Thymus (tissue), 11 donors: ENCODE results near the gene PRPF39. TPM values are rescaled to one million over a fixed set of nuclear protein-coding genes. Genes with fewer than 3 reads are reported as not detected.

Experiments used
- DNase-seq, 9 donors: peaks; one replicate each; pipeline ENCODE4 v3.0.0-alpha.2; 2013; ENCODE audit warnings: low spot score in 9 of 9, low read depth in 6 of 9, missing footprints in 1 of 9
- H3K27ac ChIP-seq, 2 donors: one replicate each; pipeline ENCODE4 v1.5.1; 2013; ENCODE audit warnings: control low read depth in 1 of 2, low read depth in 1 of 2, low read length in 1 of 2, mild to moderate bottlenecking in 1 of 2, moderate library complexity in 1 of 2
- H3K27me3 ChIP-seq, 2 donors: one replicate each; pipeline ENCODE4 v1.5.1; 2013; ENCODE audit warnings: low read length in 1 of 2; ENCODE audit not compliant: control insufficient read depth in 2 of 2, insufficient read depth in 1 of 2
- H3K36me3 ChIP-seq, 2 donors: one replicate each; pipeline ENCODE4 v1.5.1; 2013; ENCODE audit warnings: low read length in 1 of 2, mild to moderate bottlenecking in 1 of 2, moderate library complexity in 1 of 2; ENCODE audit not compliant: control insufficient read depth in 2 of 2, insufficient read depth in 2 of 2
- H3K4me1 ChIP-seq, 2 donors: one replicate each; pipeline ENCODE4 v1.5.1; 2013; ENCODE audit warnings: low read length in 2 of 2; ENCODE audit not compliant: control insufficient read depth in 2 of 2, insufficient read depth in 2 of 2
- H3K4me3 ChIP-seq, 2 donors: one replicate each; pipeline ENCODE4 v1.5.1; 2013; ENCODE audit warnings: low read length in 2 of 2, control low read depth in 1 of 2, mild to moderate bottlenecking in 1 of 2
- H3K9me3 ChIP-seq, 2 donors: one replicate each; pipeline ENCODE4 v1.5.1; 2013; ENCODE audit warnings: low read length in 1 of 2, mild to moderate bottlenecking in 1 of 2; ENCODE audit not compliant: control insufficient read depth in 2 of 2, insufficient read depth in 1 of 2
- WGBS: extraction: QIAGEN DNeasy Blood & Tissue Kit; methylation state at CpG from one replicate; pipeline ENCODE4 v1.1.7; 2013; 5-methylcytosine and 5-hydroxymethylcytosine counted together
- polyA plus RNA-seq: library from polyadenylated mRNA; stranded (reverse); fragments of 200-250 nt; gene quantifications from one replicate; pipeline ENCODE4 v1.2.3, GENCODE V29; 2013
- total RNA-seq: library from RNA; stranded (reverse); fragments of 120-200 nt; gene quantifications from one replicate; pipeline ENCODE4 v1.2.4, GENCODE V29; 2013
- donor health status: healthy.

PRPF39 gene
- total and polyA plus RNA-seq, 2 donors = 32.8 to 60.3 TPM

DNA sequence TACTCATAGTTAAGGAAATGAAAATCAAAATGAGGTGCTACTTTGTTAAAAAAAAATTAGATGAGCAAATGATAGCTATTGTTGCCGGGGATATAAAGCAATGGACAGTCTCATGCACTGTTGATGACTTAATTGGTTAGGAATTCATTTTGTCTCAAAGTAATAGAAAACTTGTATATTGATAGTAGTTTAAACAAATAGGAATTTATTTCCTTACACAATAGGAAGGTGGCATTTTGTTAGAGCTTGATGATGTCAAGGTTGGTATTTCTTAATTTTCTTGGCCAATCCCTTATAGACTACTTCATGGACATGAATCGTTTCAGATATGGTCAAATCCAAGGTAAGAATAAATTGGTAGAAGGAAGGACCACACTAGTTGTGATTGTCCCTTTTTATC, 7.8 kb downstream of the PRPF39 start:
- Histone ChIP-seq H3K4me3 (no peak overlapping the region), H3K27me3 (no peaks in the 10 kb centered on the region), H3K9me3 (no peaks in the 10 kb centered on the region), H3K36me3 (peaks cover 7 to 8% of the 10 kb centered on the region in 2 donors), H3K4me1 (no peaks in the 10 kb centered on the region), H3K27ac (no peak overlapping the region)
- DNase-seq = no peak
- WGBS = 96% methylated on average over 2 of the region's 2 CpGs

DNA sequence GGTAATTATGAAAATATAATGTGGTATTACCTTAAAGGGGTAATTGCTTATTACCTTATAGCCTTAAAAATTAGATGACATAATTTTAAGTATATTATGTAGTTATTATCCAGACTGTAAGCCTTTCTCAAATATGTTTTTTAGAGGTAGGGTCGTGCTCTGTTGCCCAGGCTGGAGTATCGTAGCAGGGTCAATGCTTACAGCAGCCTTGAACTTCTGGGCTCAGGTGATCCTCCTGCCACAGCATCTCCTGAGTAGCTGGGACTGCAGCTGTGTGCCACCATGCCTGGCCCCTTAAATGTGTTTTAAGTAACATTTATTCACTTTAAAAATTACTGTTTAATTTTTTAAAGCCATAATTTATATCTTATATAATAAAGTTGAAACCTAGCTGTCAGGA, 10.4 kb downstream of the PRPF39 start:
- no peak for DNase-seq
- H3K9me3 ChIP-seq = no peaks in the 10 kb centered on the region
- no peaks in the 10 kb centered on the region for H3K4me1 ChIP-seq
- no peak overlapping the region for H3K27ac ChIP-seq
- H3K27me3 ChIP-seq = no peaks in the 10 kb centered on the region
- no peak overlapping the region for H3K4me3 ChIP-seq
- peaks cover 8 to 11% of the 10 kb centered on the region in 2 donors for H3K36me3 ChIP-seq
- WGBS = 97% methylated on average over 2 of the region's 2 CpGs

DNA sequence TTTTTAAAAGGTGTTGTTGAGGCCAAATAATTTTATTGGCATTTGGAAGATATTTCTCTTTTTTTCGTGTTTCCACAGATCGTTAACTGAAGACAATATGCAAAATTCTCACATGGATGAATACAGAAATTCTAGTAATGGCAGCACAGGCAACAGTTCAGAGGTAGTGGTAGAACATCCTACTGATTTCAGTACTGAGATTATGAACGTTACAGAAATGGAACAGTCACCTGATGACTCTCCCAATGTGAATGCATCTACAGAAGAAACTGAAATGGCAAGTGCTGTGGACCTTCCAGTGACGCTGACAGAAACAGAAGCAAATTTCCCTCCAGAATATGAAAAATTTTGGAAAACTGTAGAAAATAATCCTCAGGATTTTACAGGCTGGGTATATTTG, 11.2 kb downstream of the PRPF39 start:
- 98% methylated on average over 4 of the region's 4 CpGs for WGBS
- Histone ChIP-seq H3K27ac (no peak overlapping the region), H3K36me3 (peaks cover 11 to 12% of the 10 kb centered on the region in 2 donors), H3K4me1 (no peaks in the 10 kb centered on the region), H3K4me3 (no peak overlapping the region), H3K27me3 (no peaks in the 10 kb centered on the region), H3K9me3 (no peaks in the 10 kb centered on the region)
- no peak for DNase-seq

GRCh38 chr14:45096218-45096617, 12.3 kb downstream of the PRPF39 start:
- Histone ChIP-seq H3K27ac (no peak overlapping the region), H3K9me3 (no peaks in the 10 kb centered on the region), H3K27me3 (no peaks in the 10 kb centered on the region), H3K4me3 (no peak overlapping the region), H3K4me1 (no peaks in the 10 kb centered on the region), H3K36me3 (peaks cover 13 to 16% of the 10 kb centered on the region in 2 donors)
- 98% methylated on average over 4 of the region's 4 CpGs for WGBS
- DNase-seq = no peak

GRCh38 chr14:45103806-45104205, 19.9 kb downstream of the PRPF39 start:
- no peak for DNase-seq
- Histone ChIP-seq H3K9me3 (no peaks in the 10 kb centered on the region), H3K36me3 (peaks cover 13 to 34% of the 10 kb centered on the region in 2 donors), H3K27me3 (no peaks in the 10 kb centered on the region), H3K4me1 (no peaks in the 10 kb centered on the region), H3K4me3 (no peak overlapping the region), H3K27ac (no peak overlapping the region)

- Histone ChIP-seq H3K36me3 (peaks cover 13 to 38% of the 10 kb centered on the region in 2 donors), H3K4me1 (no peaks in the 10 kb centered on the region), H3K27me3 (no peaks in the 10 kb centered on the region), H3K27ac (no peak overlapping the region), H3K9me3 (no peaks in the 10 kb centered on the region), H3K4me3 (no peak overlapping the region)
- DNase-seq = no peak
- 41% methylated on average over 1 of the region's 1 CpG for WGBS
Observed at GRCh38 chr14:45104561-45104960, 20.6 kb downstream of the PRPF39 start.

DNA sequence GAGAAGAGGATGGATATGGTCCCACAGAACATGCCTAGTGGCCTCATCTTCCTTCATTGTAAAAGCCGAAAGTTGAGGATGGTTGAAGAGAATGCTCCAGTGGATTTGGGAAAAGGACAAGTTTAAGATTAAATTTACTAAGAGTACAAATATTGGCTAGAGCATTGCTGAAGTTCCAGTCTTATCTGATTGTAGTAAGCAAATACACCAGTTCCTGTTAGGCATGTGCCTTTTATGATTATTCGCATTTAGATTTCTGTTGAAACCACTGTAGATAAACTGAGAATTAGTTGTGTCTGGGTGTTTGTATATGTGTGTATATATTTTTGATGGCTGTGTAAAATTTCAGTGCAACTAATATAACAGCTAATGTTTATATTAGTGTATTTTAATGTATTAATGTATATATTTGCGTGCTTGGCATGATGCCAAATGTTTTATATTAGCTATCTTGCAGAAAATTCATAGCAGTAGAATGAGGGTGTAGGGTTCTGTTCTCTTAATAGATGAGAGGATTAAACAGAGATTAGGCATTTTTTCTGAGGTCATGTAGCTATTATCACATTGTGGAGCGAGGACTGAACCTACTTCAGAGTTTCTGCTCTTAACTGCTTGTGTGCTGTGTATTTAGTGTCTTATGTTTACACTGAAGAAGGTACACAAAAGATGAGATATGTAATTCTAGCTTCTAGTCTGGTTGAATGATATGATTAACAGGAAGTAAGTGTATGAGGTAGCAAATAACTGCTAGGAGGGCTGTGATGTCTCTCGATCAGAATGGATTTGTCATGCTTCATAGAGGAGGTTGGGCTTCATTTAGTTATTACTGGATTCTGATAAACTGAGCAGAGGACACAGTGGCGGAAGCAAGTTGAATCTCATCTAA, 29.2 kb downstream of the PRPF39 start:
- H3K4me3 ChIP-seq = no peak overlapping the region
- WGBS = 97% methylated on average over 6 of the region's 6 CpGs
- H3K36me3 ChIP-seq = peaks cover 11 to 52% of the 10 kb centered on the region in 2 donors
- no peaks in the 10 kb centered on the region for H3K9me3 ChIP-seq
- no peaks in the 10 kb centered on the region for H3K4me1 ChIP-seq
- no peak for DNase-seq
- H3K27me3 ChIP-seq = no peaks in the 10 kb centered on the region
- no peak overlapping the region for H3K27ac ChIP-seq

- no peaks in the 10 kb centered on the region for H3K27me3 ChIP-seq
- no peak for DNase-seq
- H3K36me3 ChIP-seq = peaks cover 14 to 53% of the 10 kb centered on the region in 2 donors
- no peak overlapping the region for H3K4me3 ChIP-seq
- 93% methylated on average over 3 of the region's 3 CpGs for WGBS
- H3K4me1 ChIP-seq = no peaks in the 10 kb centered on the region
- H3K9me3 ChIP-seq = no peaks in the 10 kb centered on the region
- H3K27ac ChIP-seq = no peak overlapping the region
Observed at GRCh38 chr14:45114327-45114726, 30.4 kb downstream of the PRPF39 start.

DNA sequence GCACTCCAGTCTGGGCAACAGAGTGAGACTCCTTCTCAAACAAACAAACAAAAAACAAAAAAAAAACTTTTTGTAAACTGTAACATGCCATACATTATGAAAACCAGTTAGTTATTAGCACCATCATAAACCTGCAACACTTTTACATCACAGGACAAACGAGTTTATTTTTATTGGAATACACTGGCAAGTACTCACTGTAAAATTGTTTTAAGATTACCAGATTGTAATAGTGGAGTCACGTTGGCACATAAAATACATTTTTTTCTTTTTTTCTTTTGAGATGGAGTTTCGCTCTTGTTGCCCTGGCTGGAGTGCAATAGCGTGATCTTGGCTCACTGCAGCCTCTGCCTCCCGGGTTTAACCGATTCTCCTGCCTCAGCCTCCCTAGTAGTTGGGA, 34.7 kb downstream of the PRPF39 start:
- no peak for DNase-seq
- H3K27me3 ChIP-seq = no peaks in the 10 kb centered on the region
- H3K4me3 ChIP-seq = no peak overlapping the region
- no peak overlapping the region for H3K27ac ChIP-seq
- H3K4me1 ChIP-seq = no peaks in the 10 kb centered on the region
- H3K9me3 ChIP-seq = no peaks in the 10 kb centered on the region
- peaks cover 23 to 58% of the 10 kb centered on the region in 2 donors for H3K36me3 ChIP-seq
- WGBS = 96% methylated on average over 6 of the region's 6 CpGs
